HFF-Myc (cell line): ENCODE measurements around the gene LETM1.
"Not testable (repeated sequence)": the region's sequence is repeated elsewhere in the genome, so short reads cannot be mapped to it uniquely, and the experiment has no call there.

ENCODE experiments used
- DNase-seq: peaks from one replicate; pipeline ENCODE4 v3.0.0-alpha.2; 2011; ENCODE audit warnings: low read depth; ENCODE audit errors: extremely low read depth
- H3K4me3 ChIP-seq: replicated peaks from 2 replicates; pipeline ENCODE4 v1.5.1; 2011; ENCODE audit warnings: low read depth, mild to moderate bottlenecking, control low read depth, low read length
- TF ChIP-seq, protein P1 (sequence below): IDR thresholded peaks from 2 replicates; pipeline ENCODE4 v1.5.1; 2012; ENCODE audit warnings: mild to moderate bottlenecking, low read depth, low read length, control low read depth; ENCODE audit errors: missing control alignments

LETM1 gene

DNA sequence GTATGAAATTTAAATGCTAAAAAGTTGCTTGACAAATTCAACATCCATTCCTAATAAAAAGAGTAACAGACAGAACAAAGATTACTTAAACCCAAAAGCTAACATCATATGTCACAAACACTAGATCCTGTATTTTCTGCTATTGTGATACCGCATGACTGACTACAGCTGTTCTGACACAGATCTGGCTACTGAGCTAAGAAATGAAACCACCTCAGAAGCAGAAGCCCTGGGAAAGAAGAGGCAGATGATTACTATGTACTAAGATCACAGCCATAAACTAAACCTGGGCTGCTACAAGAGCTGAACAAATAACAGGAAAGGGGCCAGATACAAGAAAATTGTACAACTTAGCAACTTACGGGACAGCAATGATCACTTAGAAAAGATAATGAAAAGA lies 9.4 kb downstream of the LETM1 start:
- TF ChIP-seq, protein P1, sequence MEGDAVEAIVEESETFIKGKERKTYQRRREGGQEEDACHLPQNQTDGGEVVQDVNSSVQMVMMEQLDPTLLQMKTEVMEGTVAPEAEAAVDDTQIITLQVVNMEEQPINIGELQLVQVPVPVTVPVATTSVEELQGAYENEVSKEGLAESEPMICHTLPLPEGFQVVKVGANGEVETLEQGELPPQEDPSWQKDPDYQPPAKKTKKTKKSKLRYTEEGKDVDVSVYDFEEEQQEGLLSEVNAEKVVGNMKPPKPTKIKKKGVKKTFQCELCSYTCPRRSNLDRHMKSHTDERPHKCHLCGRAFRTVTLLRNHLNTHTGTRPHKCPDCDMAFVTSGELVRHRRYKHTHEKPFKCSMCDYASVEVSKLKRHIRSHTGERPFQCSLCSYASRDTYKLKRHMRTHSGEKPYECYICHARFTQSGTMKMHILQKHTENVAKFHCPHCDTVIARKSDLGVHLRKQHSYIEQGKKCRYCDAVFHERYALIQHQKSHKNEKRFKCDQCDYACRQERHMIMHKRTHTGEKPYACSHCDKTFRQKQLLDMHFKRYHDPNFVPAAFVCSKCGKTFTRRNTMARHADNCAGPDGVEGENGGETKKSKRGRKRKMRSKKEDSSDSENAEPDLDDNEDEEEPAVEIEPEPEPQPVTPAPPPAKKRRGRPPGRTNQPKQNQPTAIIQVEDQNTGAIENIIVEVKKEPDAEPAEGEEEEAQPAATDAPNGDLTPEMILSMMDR: no peak
- no peak for DNase-seq
- no peak overlapping the region for H3K4me3 ChIP-seq

DNA sequence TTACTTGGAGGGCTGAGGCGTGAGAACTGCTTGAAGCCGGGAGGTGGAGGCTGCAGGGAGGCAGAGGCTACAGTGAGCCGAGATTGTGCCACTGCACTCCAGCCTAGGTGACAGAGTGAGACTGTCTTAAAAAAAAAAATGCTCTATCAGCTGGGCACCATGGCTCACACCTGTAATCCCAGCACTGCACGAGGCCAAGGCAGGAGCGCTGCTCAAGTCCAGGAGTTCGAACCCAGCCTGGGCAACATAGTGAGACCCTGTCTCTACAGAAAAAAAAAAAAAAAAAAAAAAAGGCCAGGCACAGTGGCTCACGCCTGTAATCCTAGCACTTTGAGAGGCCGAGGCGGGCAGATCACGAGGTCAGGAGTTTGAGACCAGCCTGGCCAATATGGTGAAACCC lies 11.3 kb downstream of the LETM1 start:
- not testable (repeated sequence) for H3K4me3 ChIP-seq, DNase-seq

DNA sequence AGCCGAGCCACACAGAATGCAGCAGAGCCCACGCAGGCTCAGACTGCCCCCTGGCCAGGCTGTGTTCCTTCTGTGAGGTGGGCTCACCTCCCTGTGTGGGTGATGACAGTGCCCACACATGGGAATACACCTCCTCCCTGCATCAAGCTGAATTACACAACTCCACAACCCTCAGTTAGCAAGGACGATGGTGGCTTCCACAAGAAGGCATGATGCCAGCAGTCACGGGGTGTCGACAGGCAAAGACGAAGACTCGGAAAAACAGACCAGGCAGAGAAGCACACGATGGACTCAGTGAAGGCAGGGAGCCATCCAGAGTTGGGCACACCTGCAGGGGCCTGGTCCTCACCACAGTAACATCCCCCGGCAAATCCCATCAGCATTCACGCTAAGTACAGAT lies 12.1 kb downstream of the LETM1 start:
- no peak overlapping the region for H3K4me3 ChIP-seq
- no peak for DNase-seq
- TF ChIP-seq, protein P1: no peak

DNA sequence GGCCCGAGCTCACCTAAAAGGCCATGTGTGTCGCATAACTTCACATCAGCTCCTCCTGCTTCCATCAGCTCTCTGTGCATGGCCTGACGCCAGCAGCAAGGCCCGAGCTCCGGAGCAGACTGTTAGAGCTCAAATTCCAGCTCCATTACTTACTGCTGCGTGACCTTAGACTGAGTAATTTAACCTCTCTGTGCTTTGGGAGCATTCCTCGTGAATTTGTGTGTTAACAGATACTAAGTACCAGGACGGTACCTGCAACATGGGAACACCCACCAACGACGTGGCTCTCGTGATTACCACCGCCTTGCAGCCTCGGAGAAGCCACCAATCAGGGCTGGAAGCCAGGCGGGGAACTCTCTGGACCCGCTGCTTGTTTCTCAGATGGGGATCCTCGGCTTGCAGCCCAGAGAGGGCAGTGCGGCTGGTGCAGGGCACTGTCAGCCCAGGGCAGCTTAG lies 12.9 kb downstream of the LETM1 start:
- TF ChIP-seq, protein P1: no peak
- DNase-seq: peak; percentile 87
- no peak overlapping the region for H3K4me3 ChIP-seq

DNA sequence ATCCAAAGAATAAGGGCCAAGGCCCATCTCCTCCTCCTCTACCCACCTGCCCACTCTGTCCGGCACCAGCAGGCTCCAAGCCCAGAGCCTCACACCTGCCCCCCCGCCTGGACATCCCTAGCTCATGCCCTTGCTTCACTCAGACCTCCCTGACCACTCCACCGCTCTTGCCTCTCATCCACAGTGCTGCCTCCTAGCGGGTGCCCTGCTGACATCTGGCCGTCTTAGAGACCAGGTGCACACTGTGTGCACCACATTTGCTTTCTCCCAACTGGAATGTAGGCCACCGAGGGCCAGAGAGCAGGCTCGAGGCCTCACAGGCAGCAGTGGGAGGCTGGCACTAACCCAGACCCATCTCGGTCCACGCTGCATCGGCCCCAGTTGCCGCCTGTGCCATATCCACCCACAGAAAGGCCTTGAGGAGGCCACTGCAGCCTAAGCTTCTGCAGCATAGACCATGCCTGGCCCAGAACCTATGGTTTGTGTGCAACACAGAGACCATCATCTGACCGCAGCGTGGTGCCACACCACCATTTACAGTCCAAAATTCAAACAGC lies 13.5 kb downstream of the LETM1 start:
- DNase-seq: no peak
- H3K4me3 ChIP-seq: no peak overlapping the region
- TF ChIP-seq, protein P1: peak; percentile 2

DNA sequence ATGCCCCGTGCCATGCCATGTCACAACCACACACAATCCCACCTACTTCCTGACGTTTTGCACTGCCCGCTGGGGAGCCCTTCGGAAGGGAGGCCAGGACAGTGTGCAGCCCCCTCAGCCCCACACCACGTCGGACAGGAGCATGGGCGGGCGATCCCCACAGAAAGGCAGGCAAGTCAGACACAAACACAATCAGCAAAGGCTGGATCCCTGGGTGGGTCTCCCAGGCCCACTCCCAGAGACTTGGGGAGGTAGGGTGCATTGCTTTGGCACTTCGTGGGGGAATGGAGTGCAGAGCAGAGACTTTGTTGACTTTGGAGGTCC lies 14.1 kb downstream of the LETM1 start:
- DNase-seq: no peak
- TF ChIP-seq, protein P1: no peak
- no peak overlapping the region for H3K4me3 ChIP-seq

DNA sequence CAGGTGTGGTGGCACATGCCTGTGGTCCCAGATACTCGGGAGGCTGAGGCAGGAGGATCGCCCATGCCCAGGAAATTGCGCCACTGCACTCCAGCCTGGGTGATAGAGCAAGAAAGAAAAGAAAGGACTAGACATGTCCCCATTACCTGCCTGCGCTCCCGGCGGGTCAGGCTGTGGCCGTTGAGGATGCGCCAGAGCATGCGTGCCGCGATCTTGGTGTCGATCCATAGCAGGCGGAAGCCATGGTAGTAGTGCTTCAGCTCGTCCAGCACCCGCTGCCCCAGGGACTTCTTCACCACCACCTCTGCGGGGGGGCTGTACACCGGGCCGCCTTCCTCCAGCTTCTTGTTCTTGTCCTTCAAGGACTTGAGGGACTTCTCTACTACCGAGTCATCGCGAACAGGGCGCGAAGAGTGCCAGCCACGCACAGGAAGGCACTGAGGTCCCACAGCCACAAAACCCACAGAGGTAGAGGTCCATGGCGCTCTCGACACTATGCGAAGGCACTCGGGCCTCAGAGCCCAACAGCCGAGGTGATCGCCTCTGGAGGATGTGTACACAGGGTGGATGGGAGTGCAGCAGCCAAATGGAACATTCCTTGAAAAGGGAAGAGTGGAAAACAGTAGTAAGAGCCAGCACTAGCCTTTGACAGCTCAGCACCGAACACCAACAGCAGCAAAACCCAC lies 14.6 kb downstream of the LETM1 start:
- DNase-seq: no peak
- H3K4me3 ChIP-seq: no peak overlapping the region
- TF ChIP-seq, protein P1: no peak
